IPS DF 4.7 (cell line): ENCODE data around the gene CTIF.
"Not testable (repeated sequence)": the region's sequence is repeated elsewhere in the genome, so short reads cannot be mapped to it uniquely, and the experiment has no call there.

Source experiments
- DNase-seq: peaks from one replicate; pipeline ENCODE4 v3.0.0-alpha.2; 2013; ENCODE audit warnings: low spot score; ENCODE audit errors: extremely low read depth

Gene CTIF

GRCh38 chr18:48538531-48539405 is at the start of gene CTIF:
TSS of gene CTIF (plus strand) at chr18:48539031. CDS start at chr18:48619566, 80,535 bp downstream.
- DNase-seq, result peak; percentile 85

- no peak for DNase-seq
These were observed 48.1 kb upstream of the CTIF start for GRCh38 chr18:48490641-48491293.

GRCh38 chr18:48492880-48493279 is 46.0 kb upstream of the CTIF start:
- no peak for DNase-seq

- no peak for DNase-seq
These were observed 45.2 kb upstream of the CTIF start for GRCh38 chr18:48493434-48494230.

- DNase-seq, result no peak
These were observed 41.0 kb upstream of the CTIF start for GRCh38 chr18:48497863-48498262.

GRCh38 chr18:48500517-48500916 is 38.3 kb upstream of the CTIF start:
- no peak for DNase-seq

- no peak for DNase-seq
These were observed 35.9 kb upstream of the CTIF start for GRCh38 chr18:48502906-48503305.

GRCh38 chr18:48504819-48505218 is 34.0 kb upstream of the CTIF start:
- no peak for DNase-seq

GRCh38 chr18:48506983-48507568 is 31.8 kb upstream of the CTIF start:
- not testable (repeated sequence) for DNase-seq

GRCh38 chr18:48512498-48512897 is 26.3 kb upstream of the CTIF start:
- not testable (repeated sequence) for DNase-seq

GRCh38 chr18:48514786-48515185 is 24.0 kb upstream of the CTIF start:
- no peak for DNase-seq

GRCh38 chr18:48517048-48517447 is 21.8 kb upstream of the CTIF start:
- no peak for DNase-seq

GRCh38 chr18:48519431-48520100 is 19.3 kb upstream of the CTIF start:
- no peak for DNase-seq

- no peak for DNase-seq
These were observed 17.1 kb upstream of the CTIF start for GRCh38 chr18:48521723-48522122.

- DNase-seq, result no peak
These were observed 13.2 kb upstream of the CTIF start for GRCh38 chr18:48525671-48526070.

GRCh38 chr18:48527461-48527860 is 11.4 kb upstream of the CTIF start:
- no peak for DNase-seq

GRCh38 chr18:48528861-48529260 is 10.0 kb upstream of the CTIF start:
- DNase-seq, result no peak

- no peak for DNase-seq
These were observed 9.0 kb upstream of the CTIF start for GRCh38 chr18:48529796-48530195.

GRCh38 chr18:48530399-48531081 is 8.3 kb upstream of the CTIF start:
- DNase-seq, result no peak

- no peak for DNase-seq
These were observed 7.8 kb upstream of the CTIF start for GRCh38 chr18:48531082-48531403.

- DNase-seq, result no peak
These were observed 6.9 kb upstream of the CTIF start for GRCh38 chr18:48531908-48532307.
